PC-9 (cell line): ENCODE data around the gene CDHR2.

ENCODE experiments used
- CTCF ChIP-seq: fragments of 200-600 bp; sonication (generic); conservative IDR thresholded peaks from 2 replicates; pipeline ENCODE4 v1.6.1; 2017; ENCODE audit warnings: mixed run types, antibody characterized with exemption, mild to moderate bottlenecking, moderate library complexity
- EZH2 ChIP-seq: fragments of 200-600 bp; sonication (generic); IDR thresholded peaks from 2 replicates; pipeline ENCODE4 v1.8.0; 2017; ENCODE audit warnings: antibody characterized with exemption, low read depth

GRCh38 chr5:176561259-176561658 is 12.1 kb downstream of the CDHR2 start:
- TF ChIP-seq CTCF (no peak), EZH2 (no peak)
